HG03439 (cell line): ENCODE results near the gene DNAJC15.

Experiments used
- ATAC-seq: cut with Tn5 transposase; IDR thresholded peaks from one replicate; pipeline ENCODE4 v1.9.1; 2021; ENCODE audit warnings: mild to moderate bottlenecking, moderate library complexity; ENCODE audit not compliant: unreplicated experiment

DNAJC15 gene

DNA sequence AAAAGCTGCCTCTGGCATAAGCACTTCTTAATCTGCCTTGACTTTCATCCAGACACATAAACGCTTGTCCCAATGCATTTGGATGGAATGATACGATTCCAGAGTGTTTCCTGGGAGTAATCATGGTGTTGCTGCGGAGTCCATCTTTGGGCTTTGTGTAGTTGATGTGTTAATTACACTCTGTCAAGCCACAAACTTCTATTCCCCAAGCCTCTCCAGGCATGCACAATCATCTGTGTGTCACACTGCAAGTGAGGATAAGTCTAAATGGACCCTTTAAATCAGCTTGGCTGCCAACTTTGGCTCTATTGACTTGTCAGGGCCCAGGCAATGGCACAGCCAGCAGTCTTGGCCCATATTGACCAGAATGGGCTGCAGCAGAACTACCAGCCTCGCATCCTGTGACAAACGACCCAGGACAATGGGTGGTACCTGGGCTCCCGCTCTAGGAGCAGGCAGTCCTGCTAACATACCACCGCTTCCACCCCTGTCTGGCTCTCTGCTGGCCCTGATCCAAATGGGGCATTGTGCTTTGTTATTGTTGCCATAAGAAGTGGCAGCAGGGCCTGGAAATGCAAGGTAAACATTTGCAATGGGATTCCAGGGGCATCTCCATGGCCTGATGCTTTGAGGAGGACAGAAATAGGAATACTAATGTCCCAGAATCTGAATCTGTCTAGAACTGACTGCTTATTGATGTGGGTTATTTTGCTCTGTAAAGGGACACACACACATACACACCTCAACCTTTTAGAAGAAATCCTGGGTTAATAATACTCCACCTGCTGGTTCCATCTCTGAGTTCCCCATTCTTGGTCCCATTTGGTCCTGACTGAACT is 127.2 kb downstream of the DNAJC15 start:
- no peak for ATAC-seq

DNA sequence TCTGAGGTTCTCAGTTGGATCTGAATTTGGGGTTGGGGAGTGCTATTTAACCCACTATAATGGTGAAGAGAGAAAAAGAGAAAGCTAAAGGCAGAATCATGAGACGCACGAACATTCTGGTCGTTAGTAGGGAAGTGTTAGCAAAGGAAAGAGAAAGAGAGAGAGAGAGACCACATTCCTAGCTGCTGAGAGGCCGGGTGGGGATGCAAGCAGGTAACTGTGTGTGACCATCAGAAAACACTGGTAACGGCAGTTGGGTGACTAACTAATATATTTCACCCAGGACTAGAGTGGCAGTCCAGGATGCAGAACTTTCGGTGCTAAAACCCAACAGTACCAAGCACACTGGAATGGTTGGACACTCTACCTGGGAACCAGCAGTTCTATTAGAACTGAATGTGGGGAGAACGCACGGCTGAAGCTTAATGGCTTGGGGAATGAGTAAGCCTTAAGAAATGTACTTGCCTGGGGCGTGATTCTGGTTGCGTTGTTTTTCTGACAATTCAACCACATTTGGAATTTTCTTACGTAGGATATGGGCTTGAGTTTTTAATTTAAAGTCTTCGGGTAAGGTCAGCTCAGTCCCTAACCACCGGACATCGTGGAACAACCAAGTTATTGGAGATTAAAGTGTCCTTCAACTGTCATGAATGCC is 130.2 kb downstream of the DNAJC15 start:
- no peak for ATAC-seq

DNA sequence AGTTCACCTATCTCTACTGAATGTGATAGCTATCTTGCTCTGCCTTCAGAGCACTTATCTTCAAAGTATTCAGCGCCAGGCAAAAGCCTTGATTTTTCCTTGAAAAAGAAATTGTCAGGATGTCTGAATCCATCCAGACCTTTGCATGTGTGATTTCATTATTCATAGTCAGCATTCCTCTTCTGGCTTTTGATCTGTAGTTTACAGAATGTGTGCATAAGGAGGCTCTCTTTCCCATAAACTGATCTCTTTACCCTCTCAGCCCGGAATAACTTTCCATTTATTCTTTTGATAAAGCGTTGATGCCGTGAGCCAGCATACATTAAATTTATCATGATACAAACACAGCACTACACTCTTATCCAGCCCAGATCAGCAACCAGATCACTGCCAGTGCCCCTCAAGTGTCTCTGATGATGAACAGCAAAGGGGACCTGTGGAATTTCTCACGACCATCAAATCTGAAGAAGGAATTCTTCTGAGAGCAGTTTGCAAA is 130.8 kb downstream of the DNAJC15 start:
- no peak for ATAC-seq

DNA sequence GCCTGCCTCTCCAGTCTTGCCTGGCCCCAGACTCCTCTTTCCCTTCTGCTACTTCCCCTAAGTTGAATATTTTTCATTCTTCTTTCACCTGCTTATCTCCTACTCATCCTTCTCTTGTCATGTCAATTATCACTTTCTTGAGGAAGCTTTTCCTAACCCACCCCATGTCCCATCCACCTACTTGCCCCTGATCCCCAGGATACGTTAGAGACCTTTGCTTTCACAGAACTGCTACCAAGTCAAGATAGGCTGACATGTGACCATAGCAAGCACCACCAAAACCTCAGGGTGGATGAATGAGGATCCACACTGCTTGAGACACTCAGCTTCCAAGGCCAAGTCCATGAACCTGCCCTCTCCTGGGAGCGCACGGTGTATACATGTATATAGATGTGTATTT is 131.5 kb downstream of the DNAJC15 start:
- ATAC-seq = no peak

- no peak for ATAC-seq
Observed at GRCh38 chr13:43156916-43157315, 133.5 kb downstream of the DNAJC15 start.

GRCh38 chr13:43157796-43158195 is 134.4 kb downstream of the DNAJC15 start:
- no peak for ATAC-seq

GRCh38 chr13:43158516-43158915 is 135.1 kb downstream of the DNAJC15 start:
- ATAC-seq = no peak

GRCh38 chr13:43159026-43159461 is 135.7 kb downstream of the DNAJC15 start:
- no peak for ATAC-seq
